Ascending aorta (tissue), 2 donors: Measurements from ENCODE around the gene ITGBL1. TPM values are rescaled to one million over a fixed set of nuclear protein-coding genes. Genes with fewer than 3 reads are reported as not detected.

ENCODE experiments used
- DNase-seq, 2 donors: peaks; one replicate each; pipeline ENCODE4 v3.0.0-alpha.2; 2019; ENCODE audit warnings: low spot score in 2 of 2
- H3K27ac ChIP-seq, 2 donors: fragments of 200-600 bp; sonication (generic); one replicate each; pipeline ENCODE4 v1.5.1; 2016 to 2017; ENCODE audit warnings: mild to moderate bottlenecking in 1 of 2
- H3K27me3 ChIP-seq: fragments of 200-600 bp; sonication (generic); one replicate; pipeline ENCODE4 v1.5.1; 2017
- H3K36me3 ChIP-seq, 2 donors: fragments of 200-600 bp; sonication (generic); one replicate each; pipeline ENCODE4 v1.5.1; 2016
- H3K4me1 ChIP-seq, 2 donors: fragments of 200-600 bp; sonication (generic); one replicate each; pipeline ENCODE4 v1.5.1; 2016 to 2017; ENCODE audit warnings: mild to moderate bottlenecking in 1 of 2
- H3K4me3 ChIP-seq, 2 donors: fragments of 200-600 bp; sonication (generic); one replicate each; pipeline ENCODE4 v1.5.1; 2016 to 2017; ENCODE audit warnings: mild to moderate bottlenecking in 1 of 2
- H3K9me3 ChIP-seq, 2 donors: fragments of 200-600 bp; sonication (generic); one replicate each; pipeline ENCODE4 v1.5.1; 2016
- CTCF ChIP-seq, 3 experiments: fragments of 200-600 bp in 2 of 3; fragments of 450-650 bp in 1 of 3; sonication (generic) in 2 of 3; IDR thresholded peaks; one replicate each; pipeline ENCODE4 v1.5.1; 2016 to 2019; ENCODE audit warnings: antibody characterized with exemption in 3 of 3, mild to moderate bottlenecking in 1 of 3, moderate library complexity in 1 of 3
- intact Hi-C: fragments of 100-400 bp; cut with DNase I; formaldehyde crosslinking; loops from one replicate; pipeline ENCODE4 v1.15.1; 2023
- total RNA-seq: library from RNA; depleted of rRNA; stranded (reverse); fragments of >200 nt; gene quantifications from one replicate; pipeline ENCODE4 v1.1.0, GENCODE V29; 2016

ITGBL1 gene
- total RNA-seq, 1 donor from 2014 or later = 47.1 TPM

DNA sequence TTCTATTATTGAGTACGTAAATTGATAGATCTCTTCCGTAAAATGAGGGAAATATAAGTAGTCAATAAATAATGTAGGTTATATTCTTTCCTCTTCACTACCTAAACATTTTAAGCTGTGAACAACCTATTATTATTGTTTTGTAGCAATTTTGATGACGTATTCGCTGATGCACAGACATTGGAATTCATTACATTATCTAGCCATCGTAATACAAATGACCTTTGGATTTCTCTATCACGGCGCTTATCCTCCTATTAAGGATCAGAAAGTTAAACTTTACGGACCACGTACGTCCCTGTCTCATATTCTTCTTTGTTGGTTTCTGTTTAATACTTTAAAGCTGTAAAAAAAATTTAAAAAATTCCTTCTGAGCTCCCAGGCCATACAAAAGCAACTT is 264.9 kb downstream of the ITGBL1 start:
- Histone ChIP-seq H3K4me3 (no peak overlapping the region), H3K4me1 (no peaks in the 10 kb centered on the region), H3K27me3 (no peaks in the 10 kb centered on the region), H3K9me3 (no peaks in the 10 kb centered on the region), H3K27ac (no peak overlapping the region), H3K36me3 (peaks cover under 1 to 10% of the 10 kb centered on the region in 2 donors)
- DNase-seq = no peak
- TF ChIP-seq CTCF (IDR thresholded peaks at IDR 0.05) = no peak
- intact Hi-C loops = no loop called here

- Histone ChIP-seq H3K27ac (peak overlapping the region; percentile 28 to 49), H3K27me3 (no peaks in the 10 kb centered on the region), H3K9me3 (no peaks in the 10 kb centered on the region), H3K4me3 (no peak overlapping the region), H3K4me1 (no peaks in the 10 kb centered on the region), H3K36me3 (peaks cover 4 to 19% of the 10 kb centered on the region in 2 donors)
- intact Hi-C loops = no loop called here
- no peak for DNase-seq
- no peak for TF ChIP-seq CTCF (IDR thresholded peaks at IDR 0.05)
Observed at GRCh38 chr13:101718496-101718895, 266.0 kb downstream of the ITGBL1 start.

DNA sequence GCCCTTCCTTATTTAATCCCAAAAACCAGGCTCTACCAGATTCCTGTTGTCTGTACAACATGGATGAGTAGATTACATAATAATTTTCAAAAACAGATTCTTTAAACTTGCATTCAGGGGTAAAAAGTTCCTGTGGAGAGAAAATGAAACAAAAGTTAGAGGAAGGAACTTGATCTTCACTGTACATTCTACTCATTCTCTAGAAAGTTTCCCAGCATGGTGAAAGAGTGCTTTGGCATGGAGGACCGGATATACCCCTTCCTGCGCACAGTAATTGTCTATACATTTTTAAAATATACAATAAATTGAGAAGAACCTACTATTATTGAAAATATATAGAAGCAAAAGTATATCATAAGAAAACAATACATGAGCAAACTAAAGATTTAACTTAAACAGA is 274.2 kb downstream of the ITGBL1 start:
- Histone ChIP-seq H3K9me3 (no peaks in the 10 kb centered on the region), H3K4me3 (no peak overlapping the region), H3K27ac (no peak overlapping the region), H3K4me1 (peaks cover 0 to 4% of the 10 kb centered on the region in 2 donors), H3K27me3 (no peaks in the 10 kb centered on the region), H3K36me3 (peaks cover 4 to 10% of the 10 kb centered on the region in 2 donors)
- no peak for DNase-seq
- no peak for TF ChIP-seq CTCF (IDR thresholded peaks at IDR 0.05)
- intact Hi-C loops = no loop called here

DNA sequence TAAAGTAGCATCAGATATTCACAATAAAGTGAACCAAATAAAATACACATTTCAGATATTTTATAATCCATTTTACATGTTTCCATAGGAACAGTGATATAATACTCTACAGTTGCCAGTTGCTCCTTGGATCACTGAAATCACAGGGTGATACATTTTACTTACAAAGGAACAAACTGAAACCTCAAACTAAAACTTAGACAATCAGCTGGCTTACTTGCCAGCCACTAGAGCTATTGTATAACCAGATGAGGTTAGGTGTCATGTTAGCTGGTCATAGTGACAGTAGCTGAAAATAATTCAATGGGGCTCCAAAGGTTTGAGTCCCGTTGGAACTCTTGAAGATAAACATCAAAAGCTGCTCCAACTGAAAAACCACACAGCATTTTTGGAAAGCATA is 274.6 kb downstream of the ITGBL1 start:
- TF ChIP-seq CTCF (IDR thresholded peaks at IDR 0.05) = no peak
- Histone ChIP-seq H3K4me1 (peaks cover 0 to 4% of the 10 kb centered on the region in 2 donors), H3K9me3 (no peaks in the 10 kb centered on the region), H3K27me3 (no peaks in the 10 kb centered on the region), H3K36me3 (peaks cover 4 to 10% of the 10 kb centered on the region in 2 donors), H3K4me3 (no peak overlapping the region), H3K27ac (no peak overlapping the region)
- no peak for DNase-seq
- intact Hi-C loops = no loop called here

DNA sequence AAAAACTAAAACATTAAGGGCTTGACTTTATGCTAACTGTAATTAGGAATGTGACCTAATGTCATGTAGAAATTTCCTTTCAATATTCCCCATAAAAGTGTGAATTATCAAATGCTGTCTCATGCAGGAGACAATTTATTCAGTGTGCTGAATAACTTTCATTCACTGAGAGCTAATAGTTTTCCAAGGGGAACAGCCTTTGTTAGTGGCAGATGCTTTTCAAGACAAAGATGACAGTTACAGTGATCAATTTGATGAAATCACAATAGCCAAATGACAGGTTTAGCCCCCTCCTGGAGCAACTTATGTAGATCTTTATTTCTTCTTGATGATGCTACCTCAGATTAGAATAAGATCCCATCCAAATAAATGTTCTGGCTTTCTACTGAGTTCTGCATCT is 275.5 kb downstream of the ITGBL1 start:
- DNase-seq = no peak
- no peak for TF ChIP-seq CTCF (IDR thresholded peaks at IDR 0.05)
- Histone ChIP-seq H3K4me3 (no peak overlapping the region), H3K27me3 (no peaks in the 10 kb centered on the region), H3K36me3 (peaks cover 0 to 1% of the 10 kb centered on the region in 2 donors), H3K27ac (no peak overlapping the region), H3K9me3 (no peaks in the 10 kb centered on the region), H3K4me1 (peaks cover 0 to 4% of the 10 kb centered on the region in 2 donors)
- intact Hi-C loops = no loop called here

- Histone ChIP-seq H3K4me3 (no peak overlapping the region), H3K27me3 (no peaks in the 10 kb centered on the region), H3K9me3 (no peaks in the 10 kb centered on the region), H3K36me3 (no peaks in the 10 kb centered on the region), H3K4me1 (peaks cover 0 to 4% of the 10 kb centered on the region in 2 donors), H3K27ac (no peak overlapping the region)
- intact Hi-C loops = no loop called here
- no peak for DNase-seq
- TF ChIP-seq CTCF (IDR thresholded peaks at IDR 0.05) = no peak
Observed at GRCh38 chr13:101728615-101729014, 276.1 kb downstream of the ITGBL1 start.
